Superior temporal gyrus (tissue), 1 donor: ENCODE data around the gene TEDC1.
A peak's percentile ranks its signal among the peaks of the same experiment; 100 is the strongest.

Source experiments
- DNase-seq: peaks from one replicate; pipeline ENCODE4 v3.0.0-alpha.2; 2016; ENCODE audit errors: extremely low spot score

Gene TEDC1

DNA sequence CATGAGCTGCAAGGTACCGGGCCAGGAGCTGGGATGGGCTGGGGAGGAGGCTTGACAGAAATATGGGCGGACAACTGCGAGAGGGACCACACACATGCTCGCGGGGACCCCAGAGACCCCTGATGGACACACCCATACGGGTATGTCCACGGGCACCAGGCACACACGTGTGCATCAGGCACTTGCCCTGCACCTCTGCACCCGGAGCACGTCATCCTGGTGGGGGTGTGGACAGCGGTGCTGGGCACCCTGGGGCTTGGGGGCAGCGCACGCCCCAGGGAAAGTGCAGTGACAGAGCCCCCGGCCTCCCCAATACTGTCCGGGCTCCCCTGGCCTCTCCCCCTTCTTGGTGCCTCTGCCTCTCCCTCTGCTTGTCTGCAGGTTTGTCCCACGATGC lies 6.1 kb upstream of the TEDC1 start:
- no peak for DNase-seq

DNA sequence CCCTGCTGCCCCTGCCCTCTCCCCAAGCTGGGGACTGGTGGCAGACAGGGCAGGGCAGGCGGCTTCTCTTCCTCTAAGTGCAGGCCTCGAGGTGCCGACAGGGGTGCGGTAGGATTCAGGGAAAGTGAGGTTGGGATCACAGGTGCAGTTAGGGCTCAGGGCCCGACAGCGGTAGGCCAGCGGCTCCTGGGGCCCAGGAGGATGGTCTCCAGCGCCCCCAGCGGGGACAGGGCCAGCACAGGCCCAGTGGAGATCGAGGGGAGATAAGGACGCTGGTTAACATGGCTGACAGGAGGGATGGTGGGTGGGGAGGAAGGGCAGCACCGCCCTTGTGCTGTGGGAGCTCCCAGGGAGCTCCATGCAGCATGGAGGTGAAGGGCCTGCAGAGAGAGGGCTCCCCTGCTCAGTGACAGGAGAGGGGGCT lies 5.3 kb upstream of the TEDC1 start:
- no peak for DNase-seq

DNA sequence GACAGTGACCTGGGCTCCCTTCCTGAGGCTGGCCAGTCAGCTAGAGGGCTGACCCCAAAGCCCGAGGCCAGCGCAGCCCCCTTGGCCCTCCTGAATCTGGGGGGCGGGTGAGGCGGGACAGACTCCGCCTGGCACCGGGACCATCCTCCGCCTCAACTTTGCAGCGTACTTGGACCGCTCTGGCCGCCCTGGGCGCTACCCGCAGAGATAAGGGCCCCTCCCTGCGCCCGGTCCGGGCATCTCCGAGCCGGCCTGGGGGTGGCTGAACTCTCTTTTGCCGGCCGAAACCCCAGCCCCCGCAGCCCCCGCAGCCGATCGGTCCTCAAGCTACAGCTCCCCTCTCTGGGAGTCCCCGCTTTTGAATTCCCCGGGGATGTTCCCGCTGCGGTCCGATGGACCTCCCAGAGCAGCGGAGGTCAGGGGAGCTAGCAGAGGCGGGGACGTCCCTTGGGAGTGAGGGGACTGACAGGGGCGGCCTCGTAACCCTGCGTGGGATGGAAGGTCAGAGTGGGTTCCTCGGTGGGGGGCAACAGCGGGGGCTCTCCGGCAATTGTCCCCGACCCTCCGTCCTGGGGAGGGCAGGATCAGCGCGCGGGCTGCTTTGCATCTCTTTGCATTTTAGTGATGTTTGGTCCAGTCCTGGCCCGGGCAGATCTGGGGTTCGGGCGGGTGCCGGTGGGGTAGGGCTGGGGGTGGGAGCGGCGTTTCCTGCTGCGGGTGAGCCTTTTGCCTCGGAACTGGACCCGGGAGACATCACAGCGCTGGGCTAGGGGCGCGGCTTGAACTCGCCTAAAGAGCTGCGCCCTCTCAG lies 4.7 kb upstream of the TEDC1 start, which contains the start of gene CRIP1:
Gene CRIP1 (plus strand): TSS at position 724 of the 811 bp plus-strand sequence. CDS start 374 bp downstream, outside the sequence.
- no peak for DNase-seq

DNA sequence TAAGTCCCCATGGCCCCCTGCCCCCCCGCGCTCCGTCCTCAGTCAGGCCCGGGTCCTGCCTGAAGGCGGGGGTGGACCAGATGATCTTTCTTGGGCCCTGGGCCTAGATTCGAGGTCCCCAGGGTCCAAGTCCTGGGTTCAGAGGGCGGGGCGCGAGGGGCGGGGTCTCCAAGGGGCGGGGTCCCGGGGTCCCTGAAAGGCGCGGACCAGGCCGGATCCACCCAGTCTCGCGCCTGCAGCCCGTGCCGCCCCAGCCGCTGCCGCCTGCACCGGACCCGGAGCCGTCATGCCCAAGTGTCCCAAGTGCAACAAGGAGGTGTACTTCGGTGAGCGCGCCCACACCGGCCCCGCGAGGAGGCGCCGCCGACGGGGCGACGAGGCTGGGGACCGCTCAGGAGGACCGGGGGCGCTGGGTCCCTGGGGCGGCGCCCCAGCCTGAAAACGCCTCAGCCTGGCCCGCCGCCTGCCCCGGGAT lies 4.0 kb upstream of the TEDC1 start:
- no peak for DNase-seq

DNA sequence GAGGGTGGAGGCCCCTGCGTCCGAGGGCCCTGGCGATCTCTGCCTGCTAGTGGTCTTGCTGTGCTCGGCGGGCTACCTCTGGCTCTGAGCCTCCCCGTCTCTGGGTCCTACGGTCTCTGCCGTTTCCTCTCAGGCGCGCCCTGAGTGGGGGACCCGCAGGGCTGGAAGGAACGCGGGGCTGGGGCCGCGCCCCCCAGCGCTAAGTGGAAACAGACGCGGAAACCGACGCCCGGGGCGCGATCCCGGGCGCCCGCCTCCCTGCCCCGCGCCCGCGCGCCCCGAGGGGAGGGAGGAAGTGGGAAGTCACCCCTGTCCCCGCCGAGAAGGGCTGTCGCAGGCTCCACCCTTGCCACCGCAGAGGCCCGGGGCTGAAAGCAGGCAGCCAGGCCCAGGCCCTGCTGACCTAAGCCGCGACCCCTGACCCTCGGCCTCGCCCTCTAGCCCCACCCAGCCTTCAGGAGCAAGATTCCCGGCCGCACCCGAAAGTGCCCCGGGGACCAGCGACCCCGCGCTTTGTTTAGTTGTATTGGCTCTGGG lies 3.5 kb upstream of the TEDC1 start:
- DNase-seq = no peak

DNA sequence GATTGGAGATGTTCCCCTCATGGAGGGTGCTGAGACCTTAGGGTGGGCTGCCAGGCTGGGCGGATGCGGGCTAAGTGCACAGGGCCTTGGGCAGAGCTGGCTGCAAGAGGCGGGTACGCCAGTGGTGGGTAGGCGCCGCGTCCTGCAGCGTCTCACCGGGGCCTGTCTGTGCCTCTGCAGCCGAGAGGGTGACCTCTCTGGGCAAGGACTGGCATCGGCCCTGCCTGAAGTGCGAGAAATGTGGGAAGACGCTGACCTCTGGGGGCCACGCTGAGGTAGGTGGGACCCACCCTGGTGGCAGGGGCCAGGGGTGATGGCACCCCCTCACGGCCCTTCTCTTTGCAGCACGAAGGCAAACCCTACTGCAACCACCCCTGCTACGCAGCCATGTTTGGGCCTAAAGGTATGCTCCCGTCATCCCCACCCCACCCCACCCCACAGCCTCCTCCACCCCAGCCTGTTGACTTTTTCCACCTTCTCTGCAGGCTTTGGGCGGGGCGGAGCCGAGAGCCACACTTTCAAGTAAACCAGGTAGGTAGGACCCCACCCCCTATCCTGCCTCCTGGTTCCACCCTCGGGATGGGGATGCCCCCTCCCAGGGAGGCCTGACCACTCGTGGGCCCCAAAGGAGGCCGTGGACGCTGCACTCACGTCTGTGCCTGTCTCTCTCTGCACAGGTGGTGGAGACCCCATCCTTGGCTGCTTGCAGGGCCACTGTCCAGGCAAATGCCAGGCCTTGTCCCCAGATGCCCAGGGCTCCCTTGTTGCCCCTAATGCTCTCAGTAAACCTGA lies 2.9 kb upstream of the TEDC1 start:
- DNase-seq = no peak

DNA sequence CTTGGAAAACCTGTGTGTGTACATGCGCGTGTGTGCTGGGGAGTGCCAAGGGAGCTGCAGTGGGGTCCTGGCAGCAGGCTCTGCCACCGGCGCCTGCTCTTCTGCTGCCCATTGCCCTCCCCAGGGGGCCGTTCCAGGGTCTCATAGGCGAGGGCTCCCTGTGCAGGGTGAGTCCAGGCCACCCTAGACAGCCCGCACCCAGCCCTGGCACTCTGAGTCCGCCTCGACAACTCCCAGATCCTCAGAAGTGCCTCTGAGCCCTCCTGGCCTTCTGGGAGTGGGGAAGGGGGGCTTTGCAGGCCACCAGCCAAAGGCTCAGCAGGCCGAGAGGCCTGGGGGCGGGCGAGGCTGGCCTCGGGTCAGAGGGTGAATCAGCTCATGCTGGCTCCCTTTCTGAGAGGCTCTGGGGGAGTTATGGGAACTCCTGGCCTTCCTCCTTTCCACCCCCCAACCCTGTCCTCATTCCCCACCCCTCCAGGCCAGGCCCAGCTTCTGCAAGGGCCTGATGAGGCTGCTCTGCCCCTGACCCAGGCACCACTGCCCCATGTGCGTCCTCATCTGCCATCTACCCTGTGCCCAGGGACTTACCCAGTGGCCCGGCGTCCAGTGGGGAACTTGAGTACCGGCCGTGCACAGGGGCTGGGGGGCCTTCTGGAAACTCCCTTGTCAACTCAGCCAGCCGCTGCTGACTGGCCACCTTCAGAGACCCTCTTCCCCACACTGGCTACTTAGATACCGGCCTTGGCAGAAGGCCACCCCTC lies 2.1 kb upstream of the TEDC1 start:
- no peak for DNase-seq

DNA sequence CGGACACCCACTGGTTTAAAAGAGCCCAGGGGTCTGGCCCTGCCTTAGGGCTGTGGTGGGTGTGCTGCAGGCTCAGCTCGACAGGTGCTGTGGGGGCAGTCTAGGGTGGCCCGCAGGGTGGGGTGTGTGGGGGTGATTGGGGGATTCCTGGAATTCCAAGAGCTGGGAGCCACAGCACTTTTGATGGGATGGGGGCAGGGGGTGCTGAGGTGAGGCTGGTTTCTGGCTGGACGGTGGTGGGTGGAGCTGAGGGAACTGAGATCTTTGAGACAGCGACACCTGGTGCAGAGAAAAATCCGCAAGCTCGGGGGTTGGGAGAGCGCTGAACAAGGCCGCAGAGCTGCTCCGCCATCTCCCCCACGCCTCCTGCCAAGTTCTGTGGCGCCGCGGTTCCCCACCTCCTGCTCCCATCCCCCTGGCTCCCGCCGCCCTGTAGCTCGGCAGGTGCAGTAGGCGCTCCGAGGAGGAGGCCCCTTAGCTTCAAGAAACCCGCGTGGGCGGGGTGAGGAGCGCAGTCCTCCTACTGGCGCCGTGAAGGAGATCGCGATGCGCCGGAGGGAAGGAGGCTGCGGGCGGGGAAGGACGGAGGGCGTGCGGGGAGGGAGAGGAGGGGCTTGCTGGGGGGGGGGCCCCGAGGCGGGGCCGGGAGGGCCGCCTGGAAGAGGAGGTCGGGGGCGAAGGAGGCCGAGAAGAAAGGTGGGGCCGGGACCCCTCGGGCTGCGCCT lies 1.3 kb upstream of the TEDC1 start:
- peak; percentile 79 for DNase-seq

DNA sequence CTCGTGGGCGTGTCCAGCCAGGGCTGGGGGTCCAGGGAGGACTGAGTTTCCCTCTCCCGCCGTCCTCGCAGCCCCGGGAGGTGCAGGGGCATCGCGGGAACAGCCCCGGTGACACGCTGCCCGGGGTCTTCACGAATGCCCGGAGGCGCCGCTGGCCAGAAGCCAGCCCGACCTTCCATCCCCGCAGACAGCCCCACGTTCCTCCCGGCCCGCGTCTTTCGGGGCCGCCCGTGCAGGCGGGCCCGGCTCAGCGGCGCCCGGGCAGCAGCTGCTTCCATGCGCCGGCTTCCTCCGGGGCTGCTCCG lies 827 bp upstream of the TEDC1 start:
- DNase-seq = no peak

DNA sequence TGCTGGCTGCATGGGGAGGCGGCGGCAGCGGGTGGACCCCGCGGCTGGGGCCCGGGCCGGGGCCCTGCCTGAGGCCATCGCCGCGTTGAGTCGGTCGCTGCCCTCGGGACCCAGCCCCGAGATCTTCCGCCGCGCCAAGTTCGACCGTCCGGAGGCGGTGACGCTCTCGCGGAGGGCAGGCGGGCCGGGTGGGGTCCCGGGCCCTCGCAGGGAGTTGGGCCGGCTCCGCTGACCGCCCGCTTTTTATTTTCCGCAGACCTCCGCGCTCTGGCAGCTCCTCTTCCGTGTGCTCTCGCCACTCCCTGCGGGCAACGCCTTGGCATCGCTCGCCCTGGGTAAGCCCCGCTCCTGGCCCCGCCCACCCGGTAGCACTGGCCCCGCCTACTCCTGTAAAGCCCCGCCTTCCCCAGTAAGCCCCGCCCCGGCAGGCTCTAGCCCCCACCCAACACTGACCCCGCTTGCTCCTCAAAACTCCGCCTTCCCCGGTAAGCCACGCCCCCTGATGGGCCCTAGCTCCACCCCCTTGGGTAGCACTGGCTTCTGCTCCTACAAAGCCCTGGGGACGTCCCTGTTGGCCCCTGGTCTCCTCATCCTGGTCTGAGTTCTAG lies 424 bp downstream of the TEDC1 start:
- DNase-seq = no peak

DNA sequence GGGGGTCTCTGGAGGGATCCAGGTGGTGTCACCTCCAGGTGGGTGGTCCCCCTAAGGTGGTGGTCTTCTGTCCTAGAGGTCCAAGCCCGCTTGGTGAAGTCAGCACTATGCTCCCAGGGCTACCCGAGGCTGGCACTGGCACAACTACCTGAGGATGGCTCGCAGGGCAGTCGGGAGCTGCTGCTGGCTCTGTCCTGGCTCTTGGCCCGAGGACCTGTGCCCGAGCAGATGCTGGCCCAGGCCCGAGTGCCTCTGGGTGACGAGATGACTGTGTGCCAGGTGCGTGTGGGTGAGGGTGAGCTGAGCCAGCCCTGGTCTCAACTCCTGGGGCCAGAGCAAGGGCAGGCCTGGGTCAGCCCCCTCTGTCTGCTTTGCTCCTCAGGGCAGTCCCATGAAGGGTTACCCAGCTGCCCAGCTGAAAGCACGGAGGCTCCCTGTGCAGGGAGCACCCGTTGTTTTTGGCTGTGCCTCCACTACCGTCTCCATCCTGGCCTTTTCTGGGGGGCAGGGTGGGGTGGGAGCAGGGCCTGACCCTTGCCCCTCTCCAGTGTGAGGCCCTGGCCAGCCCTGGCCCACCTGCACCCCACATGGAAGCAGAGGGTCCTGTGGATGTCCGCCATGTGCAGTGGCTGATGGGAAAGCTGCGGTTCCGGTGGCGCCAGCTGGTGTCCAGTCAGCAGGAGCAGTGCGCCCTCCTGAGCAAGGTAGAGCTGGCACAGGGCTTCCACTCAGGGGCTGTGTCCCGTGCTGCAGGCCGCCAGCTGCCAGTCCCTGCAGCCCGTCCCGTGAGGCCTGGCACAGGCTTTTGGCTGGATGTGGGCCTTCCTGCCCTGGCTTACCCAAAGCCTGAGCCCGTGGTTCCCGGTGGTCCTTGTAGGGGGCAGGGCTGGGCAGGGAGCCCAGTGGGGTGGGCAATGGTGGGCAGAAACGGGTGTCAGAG lies 1.3 kb downstream of the TEDC1 start:
- DNase-seq = no peak

DNA sequence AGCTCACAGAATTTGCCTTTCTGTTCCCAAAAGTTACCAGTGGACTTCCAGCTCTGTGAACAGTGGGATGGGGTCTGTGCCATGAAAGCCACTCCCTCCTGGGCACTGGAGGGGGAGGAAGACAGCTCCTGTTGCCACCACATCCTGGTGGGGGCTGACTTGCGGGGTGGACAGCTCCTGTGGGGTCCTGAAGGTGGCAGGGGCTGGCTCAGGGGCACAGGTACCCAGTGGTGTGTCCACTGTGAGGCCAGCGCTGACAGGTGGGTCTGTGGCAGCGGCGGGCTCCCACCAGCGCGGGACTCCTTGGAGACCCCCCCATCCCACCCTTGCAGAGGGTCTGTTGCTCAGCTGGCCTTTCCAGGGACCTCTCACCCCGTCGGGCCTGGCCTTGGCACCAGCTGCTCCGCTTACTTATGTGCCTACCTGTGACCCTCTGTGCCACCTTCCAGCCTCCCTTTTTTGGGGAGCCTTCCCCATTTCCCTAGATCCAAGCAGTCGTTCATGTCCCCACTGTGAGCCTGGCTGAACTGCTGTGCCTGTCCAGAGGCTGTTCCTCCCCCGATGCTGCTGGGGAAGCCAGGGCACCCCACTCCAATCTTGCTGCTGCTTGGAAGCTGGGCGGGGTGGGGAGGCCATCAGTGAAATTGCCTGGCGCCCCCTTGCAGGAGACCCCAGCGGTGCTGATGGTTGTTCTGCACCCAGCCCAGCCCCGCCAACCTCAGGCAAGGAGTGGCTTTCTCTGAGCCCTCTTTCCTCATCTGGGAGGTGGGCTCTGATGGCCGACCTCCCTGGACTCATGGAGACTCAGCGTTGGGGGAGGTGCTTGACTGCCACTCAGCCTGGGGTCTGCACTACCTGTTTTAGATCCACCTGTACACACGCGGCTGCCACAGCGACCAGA lies 2.2 kb downstream of the TEDC1 start:
- no peak for DNase-seq

DNA sequence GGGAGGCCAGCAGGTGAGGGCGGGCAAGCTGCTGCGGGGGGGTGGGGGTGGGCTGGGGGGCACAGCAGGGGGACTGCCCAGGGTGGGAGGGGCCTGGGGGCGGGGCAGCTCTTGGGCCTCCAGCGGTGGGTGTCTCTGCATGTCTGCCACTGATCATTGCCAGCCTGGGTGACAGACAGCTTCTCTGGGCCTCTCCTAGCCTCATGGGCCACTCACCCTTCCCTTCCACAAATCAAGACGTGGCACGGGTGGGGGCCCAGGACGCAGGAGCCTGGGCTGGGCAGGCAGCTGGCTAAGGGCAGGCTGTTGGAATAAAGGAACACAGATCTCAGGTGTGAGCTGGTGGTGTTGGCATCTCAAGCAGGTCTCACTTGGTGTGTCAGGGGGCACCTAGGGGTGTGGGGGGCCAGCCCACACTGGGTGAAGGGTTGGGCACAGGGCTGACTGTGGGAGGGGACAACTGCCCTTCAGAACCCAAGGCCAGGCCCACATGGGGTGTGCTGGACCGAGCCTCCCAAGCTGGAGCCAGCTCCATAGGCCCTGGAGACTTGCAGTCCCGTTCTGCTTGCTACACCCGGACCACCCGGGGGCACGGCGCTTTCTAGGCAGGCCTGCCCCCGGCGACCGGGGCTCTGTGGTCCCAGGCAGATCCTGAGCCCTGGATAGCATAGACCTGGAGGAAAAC lies 3.0 kb downstream of the TEDC1 start:
- no peak for DNase-seq

DNA sequence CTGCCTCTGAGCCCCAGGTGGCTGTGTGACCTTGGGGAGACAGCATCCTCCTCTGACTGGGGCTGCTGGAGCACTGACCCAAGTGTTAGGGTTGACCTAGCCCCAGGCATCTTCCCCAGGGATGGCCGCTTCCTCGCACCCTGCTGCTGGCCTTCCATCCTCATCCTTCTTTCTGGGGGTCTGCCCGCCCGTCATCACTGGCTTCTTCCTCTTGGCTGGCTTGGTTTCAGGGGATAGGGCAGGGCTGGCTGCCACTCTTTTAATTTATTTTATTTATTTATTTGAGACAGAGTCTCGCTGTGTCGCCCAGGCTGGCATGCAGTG lies 3.5 kb downstream of the TEDC1 start:
- no peak for DNase-seq

DNA sequence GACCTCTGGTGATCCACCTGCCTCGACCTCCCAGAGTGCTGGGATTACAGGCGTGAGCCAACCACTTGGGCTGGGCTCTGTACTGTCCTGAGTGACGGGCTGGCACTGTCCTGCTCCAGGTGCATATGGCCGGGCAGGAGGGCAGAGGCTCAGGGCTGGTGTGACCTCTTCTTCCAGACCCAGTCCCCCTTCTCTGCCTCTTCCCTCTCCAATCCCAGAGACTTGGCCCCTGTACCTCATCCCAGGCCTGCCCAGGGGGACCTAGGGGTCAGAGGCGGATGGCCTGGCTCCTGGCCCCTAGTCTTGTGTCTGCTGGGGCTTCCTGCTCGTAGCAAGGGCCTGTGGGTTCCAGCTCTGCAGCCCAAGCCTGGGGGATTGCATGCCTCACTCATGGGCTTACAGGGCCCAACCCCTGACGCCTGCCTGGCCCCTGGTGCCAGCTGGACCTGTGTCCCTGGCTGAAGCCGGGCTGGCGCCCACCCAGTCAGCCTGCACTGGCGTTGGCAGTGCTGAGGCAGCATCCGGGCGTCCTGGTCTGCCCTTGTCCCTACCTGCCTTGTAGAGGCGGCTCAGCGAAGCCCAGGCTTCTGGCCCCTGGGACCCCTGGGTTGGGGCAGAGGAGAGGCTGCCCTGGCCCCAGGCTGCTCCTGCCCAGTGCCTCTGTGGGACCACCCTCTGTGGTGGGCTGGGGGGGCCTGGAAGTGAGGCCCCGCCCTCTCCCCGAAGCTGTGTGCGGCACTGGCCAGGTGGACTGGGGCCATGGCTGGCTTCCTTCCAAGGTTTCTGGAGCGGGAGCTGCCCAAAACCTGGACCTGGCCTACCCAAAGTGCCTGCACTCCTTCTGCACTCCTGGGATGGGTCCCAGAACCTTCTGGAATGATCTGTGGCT lies 4.3 kb downstream of the TEDC1 start:
- no peak for DNase-seq

DNA sequence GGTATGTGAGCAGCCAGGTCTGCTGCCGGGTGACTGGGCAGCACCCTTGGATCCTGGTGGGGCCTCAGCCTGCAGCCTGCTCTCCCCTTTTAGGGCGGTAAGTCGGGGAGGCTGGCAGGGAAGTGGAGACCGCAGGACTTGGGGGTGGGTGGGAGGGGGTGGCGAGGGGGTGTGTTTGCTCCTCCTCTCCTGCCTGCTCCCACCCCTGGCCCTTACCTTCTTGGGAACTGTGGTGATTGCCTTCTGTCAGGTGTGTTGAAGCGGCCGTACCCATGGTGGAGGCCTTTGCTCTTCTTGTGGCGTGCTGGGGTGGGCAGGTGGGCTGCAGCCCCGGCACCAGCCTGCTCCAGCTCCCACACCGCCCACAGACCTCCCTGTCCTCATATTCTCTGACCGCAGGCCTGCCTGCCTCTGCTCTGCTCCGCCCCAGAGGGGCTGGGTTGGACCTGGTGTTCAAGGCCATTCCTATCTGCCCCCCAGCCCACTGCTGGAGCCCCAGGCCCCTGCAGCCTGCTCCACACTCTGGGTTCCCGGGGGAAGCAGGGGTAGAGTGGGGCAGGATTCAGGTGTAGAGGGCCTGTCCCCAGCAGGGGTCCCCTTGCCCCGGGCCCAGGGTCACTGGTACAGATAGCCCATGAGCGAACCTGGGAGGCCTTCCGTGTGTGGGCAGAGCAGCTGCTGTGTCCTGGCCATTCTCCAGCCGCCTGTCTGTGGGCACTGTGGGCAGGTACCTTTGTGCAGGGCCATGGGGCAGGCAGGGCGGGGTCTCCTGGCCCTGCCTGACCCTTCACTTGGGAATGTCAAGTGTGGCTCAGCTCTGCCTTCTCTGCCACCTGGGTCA lies 5.2 kb downstream of the TEDC1 start:
- no peak for DNase-seq
